Measurements from ENCODE around the gene TP53AIP1.

TP53AIP1 gene

GRCh38 chr11:128942817-128943427 lies at the start of gene TP53AIP1:
TP53AIP1 (minus strand) TSS chr11:128942871; CDS start chr11:128937818, 5,053 bp downstream.
- FAIRE-seq: no peak
- no peak for DNase-seq (ENCODE audit: insufficient read length, low spot score)

GRCh38 chr11:128988242-128988970 lies 45.7 kb upstream of the TP53AIP1 start:
- no peak for FAIRE-seq

GRCh38 chr11:128985880-128986279 lies 43.2 kb upstream of the TP53AIP1 start:
- no peak for DNase-seq (ENCODE audit: insufficient read length, low spot score)
- FAIRE-seq: no peak

More at GRCh38 chr11:128988242-128988970, 45.7 kb upstream of the TP53AIP1 start:
- DNase-seq (ENCODE audit: insufficient read length, low spot score): no peak

GRCh38 chr11:128983023-128983422 lies 40.4 kb upstream of the TP53AIP1 start:
- FAIRE-seq: no peak
- DNase-seq (ENCODE audit: insufficient read length, low spot score): no peak

GRCh38 chr11:128981254-128981653 lies 38.6 kb upstream of the TP53AIP1 start:
- FAIRE-seq (no peak), DNase-seq (ENCODE audit: insufficient read length, low spot score) (no peak)

- DNase-seq (ENCODE audit: insufficient read length, low spot score): no peak
- no peak for FAIRE-seq
Observed at GRCh38 chr11:128970598-128971190, 28.0 kb upstream of the TP53AIP1 start.

GRCh38 chr11:128968916-128969315 lies 26.2 kb upstream of the TP53AIP1 start:
- FAIRE-seq (no peak), DNase-seq (ENCODE audit: insufficient read length, low spot score) (no peak)

GRCh38 chr11:128967578-128967977 lies 24.9 kb upstream of the TP53AIP1 start:
- DNase-seq (ENCODE audit: insufficient read length, low spot score) (no peak), FAIRE-seq (no peak)

GRCh38 chr11:128965485-128965884 lies 22.8 kb upstream of the TP53AIP1 start:
- FAIRE-seq: no peak

GRCh38 chr11:128964463-128964930 lies 21.8 kb upstream of the TP53AIP1 start:
- FAIRE-seq (no peak), DNase-seq (ENCODE audit: insufficient read length, low spot score) (no peak)

More at GRCh38 chr11:128965485-128965884, 22.8 kb upstream of the TP53AIP1 start:
- DNase-seq (ENCODE audit: insufficient read length, low spot score): no peak

- no peak for DNase-seq (ENCODE audit: insufficient read length, low spot score)
- no peak for FAIRE-seq
Observed at GRCh38 chr11:128963744-128964325, 21.2 kb upstream of the TP53AIP1 start.

- FAIRE-seq (no peak), DNase-seq (ENCODE audit: insufficient read length, low spot score) (no peak)
Observed at GRCh38 chr11:128962896-128963295, 20.2 kb upstream of the TP53AIP1 start.

- DNase-seq (ENCODE audit: insufficient read length, low spot score) (no peak), FAIRE-seq (no peak)
Observed at GRCh38 chr11:128961645-128962044, 19.0 kb upstream of the TP53AIP1 start.

- no peak for FAIRE-seq
Observed at GRCh38 chr11:128957202-128957482, 14.5 kb upstream of the TP53AIP1 start.

GRCh38 chr11:128956401-128957201 lies 13.9 kb upstream of the TP53AIP1 start:
- FAIRE-seq (no peak), DNase-seq (ENCODE audit: insufficient read length, low spot score) (peak; percentile 53)

More at GRCh38 chr11:128957202-128957482, 14.5 kb upstream of the TP53AIP1 start:
- DNase-seq (ENCODE audit: insufficient read length, low spot score): no peak

GRCh38 chr11:128955636-128956035 lies 13.0 kb upstream of the TP53AIP1 start:
- DNase-seq (ENCODE audit: insufficient read length, low spot score) (no peak), FAIRE-seq (no peak)

- FAIRE-seq: peak; percentile 44
- DNase-seq (ENCODE audit: insufficient read length, low spot score): no peak
Observed at GRCh38 chr11:128953151-128953550, 10.5 kb upstream of the TP53AIP1 start.

GRCh38 chr11:128949791-128950454 lies 7.3 kb upstream of the TP53AIP1 start:
- no peak for FAIRE-seq
- no peak for DNase-seq (ENCODE audit: insufficient read length, low spot score)

GRCh38 chr11:128948583-128948982 lies 5.9 kb upstream of the TP53AIP1 start:
- peak; percentile 15 for DNase-seq (ENCODE audit: insufficient read length, low spot score)
- no peak for FAIRE-seq

- FAIRE-seq (no peak), DNase-seq (ENCODE audit: insufficient read length, low spot score) (no peak)
Observed at GRCh38 chr11:128947773-128948172, 5.1 kb upstream of the TP53AIP1 start.

All from HTR-8/SVneo (cell line).